DOHH2 (cell line): ENCODE data around the gene CASP9.
"Not testable (repeated sequence)": the region's sequence is repeated elsewhere in the genome, so short reads cannot be mapped to it uniquely, and the experiment has no call there.

Experiments used
- CTCF ChIP-seq: fragments of 200-600 bp; sonication (generic); IDR thresholded peaks from one replicate; pipeline ENCODE4 v1.5.1; 2014; ENCODE audit warnings: antibody characterized with exemption, mild to moderate bottlenecking, low read depth, low read length; ENCODE audit not compliant: poor library complexity, severe bottlenecking
- EZH2phosphoT487 ChIP-seq: fragments of 200-600 bp; sonication (generic); IDR thresholded peaks from 2 replicates; pipeline ENCODE4 v1.6.1; 2017; ENCODE audit warnings: borderline replicate concordance, mild to moderate bottlenecking, antibody characterized with exemption, low read length, moderate library complexity, mixed read lengths

GRCh38 chr1:15482455-15482854 is 41.6 kb downstream of the CASP9 start:
- TF ChIP-seq EZH2phosphoT487, CTCF: not testable (repeated sequence)
